SIG-M5 treated with dmso at 0.1 percent for 504 hours (cell line): ENCODE data around the gene DUSP10.

Experiments
- DNase-seq: peaks from one replicate; lab custom pipeline; 2025; ENCODE audit not compliant: unreplicated experiment; lab: John Stamatoyannopoulos, UW

DUSP10 gene

GRCh38 chr1:221741703-221742554 is at the start of gene DUSP10:
Gene DUSP10 (minus strand): TSS chr1:221742089. CDS start chr1:221739744, 2,345 bp downstream.
- peak; percentile 100 for DNase-seq

GRCh38 chr1:221788466-221788865 is 46.6 kb upstream of the DUSP10 start:
- no peak for DNase-seq

- no peak for DNase-seq
Measured at GRCh38 chr1:221786647-221787046, 44.8 kb upstream of the DUSP10 start.

- DNase-seq: no peak
Measured at GRCh38 chr1:221783936-221784335, 42.0 kb upstream of the DUSP10 start.

- no peak for DNase-seq
Measured at GRCh38 chr1:221783437-221783836, 41.5 kb upstream of the DUSP10 start.

GRCh38 chr1:221782970-221783369 is 41.1 kb upstream of the DUSP10 start:
- DNase-seq: no peak

- DNase-seq: no peak
Measured at GRCh38 chr1:221782477-221782876, 40.6 kb upstream of the DUSP10 start.

- DNase-seq: peak; percentile 53
Measured at GRCh38 chr1:221781102-221781755, 39.3 kb upstream of the DUSP10 start.

GRCh38 chr1:221780175-221780574 is 38.3 kb upstream of the DUSP10 start:
- DNase-seq: no peak

GRCh38 chr1:221779771-221780170 is 37.9 kb upstream of the DUSP10 start:
- DNase-seq: no peak

- DNase-seq: peak; percentile 48
Measured at GRCh38 chr1:221778535-221779142, 36.8 kb upstream of the DUSP10 start.

- no peak for DNase-seq
Measured at GRCh38 chr1:221778125-221778524, 36.2 kb upstream of the DUSP10 start.

GRCh38 chr1:221777431-221778072 is 35.7 kb upstream of the DUSP10 start:
- peak; percentile 59 for DNase-seq

GRCh38 chr1:221776495-221777301 is 34.8 kb upstream of the DUSP10 start:
- DNase-seq: no peak

- DNase-seq: no peak
Measured at GRCh38 chr1:221775206-221775605, 33.3 kb upstream of the DUSP10 start.

- DNase-seq: no peak
Measured at GRCh38 chr1:221774054-221774842, 32.4 kb upstream of the DUSP10 start.

- DNase-seq: no peak
Measured at GRCh38 chr1:221773383-221773782, 31.5 kb upstream of the DUSP10 start.

GRCh38 chr1:221772117-221772516 is 30.2 kb upstream of the DUSP10 start:
- DNase-seq: no peak

GRCh38 chr1:221768444-221769066 is 26.7 kb upstream of the DUSP10 start:
- peak; percentile 57 for DNase-seq
